HG03039 (cell line): Measurements from ENCODE around the gene IFIH1.

Experiments used
- ATAC-seq: cut with Tn5 transposase; IDR thresholded peaks from one replicate; pipeline ENCODE4 v1.9.1; 2021; ENCODE audit warnings: mild to moderate bottlenecking, moderate library complexity; ENCODE audit not compliant: unreplicated experiment

IFIH1 gene

DNA sequence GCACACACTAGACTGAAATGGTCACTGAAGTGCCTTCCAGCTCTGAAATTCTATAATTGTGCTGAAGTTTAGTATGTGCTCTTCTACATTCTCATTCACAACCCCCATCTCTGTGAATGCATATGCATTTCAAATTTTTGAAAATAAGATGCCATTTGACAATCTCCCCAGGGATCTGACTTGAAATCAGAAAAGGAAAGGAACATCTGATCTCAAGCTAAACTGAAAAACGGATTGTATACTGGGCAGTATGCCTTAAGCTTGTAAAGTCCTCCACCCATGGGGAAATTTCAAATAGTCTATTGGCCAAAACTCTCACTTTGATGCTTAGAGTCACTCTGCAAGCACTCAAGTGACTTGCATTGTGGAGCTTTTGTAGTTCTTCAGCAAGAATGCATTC, 98.1 kb downstream of the IFIH1 start:
- ATAC-seq = no peak

GRCh38 chr2:162219426-162219825, 99.1 kb downstream of the IFIH1 start:
- ATAC-seq = no peak

DNA sequence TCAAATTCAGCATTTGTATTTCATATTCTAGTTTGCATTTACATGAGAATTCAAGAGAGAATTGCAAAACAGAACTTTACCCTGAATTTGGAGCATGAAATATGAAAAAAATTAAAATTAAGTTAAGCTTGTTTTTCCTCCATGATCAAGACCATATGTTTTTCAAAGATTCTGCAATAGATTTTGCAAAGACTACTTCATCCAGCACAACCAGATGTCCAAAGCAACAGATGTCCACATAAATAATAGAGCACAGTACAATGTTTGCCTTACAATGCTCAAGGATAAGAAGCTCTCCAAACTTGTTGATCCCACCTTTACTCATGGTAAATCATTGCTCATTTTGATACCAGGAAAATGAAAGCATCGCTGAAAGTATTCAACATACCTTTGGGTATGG, 100.9 kb downstream of the IFIH1 start:
- no peak for ATAC-seq
